A549 (cell line): ENCODE measurements around the gene CILP. TPM values are rescaled to one million over a fixed set of nuclear protein-coding genes. Genes with fewer than 3 reads are reported as not detected.

Source experiments
- ATAC-seq, 2 experiments: fragments of 200-7000 bp in 1 of 2; fragments of >200 bp in 1 of 2; cut with Nextera tagmentation in 1 of 2; cut with Tn5 transposase in 1 of 2; 3 replicates each; pipeline versions ENCODE4 v1.8.0 to v1.9.1; 2018 to 2020; ENCODE audit warnings: mild to moderate bottlenecking in 1 of 2, moderate library complexity in 1 of 2
- CTCF ChIA-PET: fragments of 300-600 bp; sonication (Branson Sonifier 250); formaldehyde crosslinking; extraction: SDS; loops from one replicate; lab custom pipeline; 2021; ENCODE audit warnings: antibody characterized with exemption, inconsistent platforms; lab: Yijun Ruan, JAX
- POLR2A ChIA-PET: fragments of 350-600 bp; formaldehyde crosslinking; extraction: SDS; loops from one replicate; lab custom pipeline; 2021; ENCODE audit warnings: antibody characterized with exemption, inconsistent platforms; lab: Yijun Ruan, JAX
- DNase-seq, 2 experiments: peaks; one replicate each; pipeline versions ENCODE4 v3.0.0 to v3.0.0-alpha.2; 2011 to 2016; ENCODE audit warnings: low read depth in 1 of 2, low spot score in 1 of 2
- FAIRE-seq: peaks from 2 replicates; lab custom pipeline; 2011; peaks lifted over from hg19 to GRCh38; lab: Jason Lieb, UNC
- H3K27ac ChIP-seq, 2 experiments: fragments of >200 bp; sonication (Bioruptor Twin); formaldehyde crosslinking; 3 replicates each; pipeline ENCODE4 v1.5.1; 2016 to 2017
- H3K4me1 ChIP-seq: fragments of >200 bp; sonication (Bioruptor Twin); formaldehyde crosslinking; 3 replicates; pipeline ENCODE4 v1.6.1; 2016
- H3K4me2 ChIP-seq: fragments of >200 bp; sonication (Bioruptor Twin); formaldehyde crosslinking; 3 replicates; pipeline ENCODE4 v1.6.1; 2016
- H3K4me3 ChIP-seq: fragments of >200 bp; sonication (Bioruptor Twin); formaldehyde crosslinking; 3 replicates; pipeline ENCODE4 v1.5.1; 2016
- H3K9me3 ChIP-seq: fragments of >200 bp; sonication (Bioruptor Twin); formaldehyde crosslinking; 3 replicates; pipeline ENCODE4 v1.6.1; 2016
- BHLHE40 ChIP-seq: IDR thresholded peaks from 2 replicates; pipeline ENCODE4 v1.6.1; 2012; ENCODE audit warnings: low read depth, low read length, inconsistent platforms
- CBX2 ChIP-seq: fragments of 200-600 bp; sonication (generic); IDR thresholded peaks from 2 replicates; pipeline ENCODE4 v1.6.1; 2016; ENCODE audit warnings: low read depth, mild to moderate bottlenecking, borderline replicate concordance
- CEBPB ChIP-seq, 2 experiments: fragments of >200 bp in 1 of 2; sonication (Bioruptor Twin) in 1 of 2; formaldehyde crosslinking in 1 of 2; IDR thresholded peaks; 2 replicates each; pipeline ENCODE4 v1.6.1; 2012 to 2016
- CHD2 ChIP-seq: fragments of 150-350 bp; IDR thresholded peaks from 2 replicates; pipeline ENCODE4 v1.6.1; 2014; ENCODE audit warnings: low read length; ENCODE audit not compliant: partially characterized antibody
- EHF ChIP-seq: fragments of 250-450 bp; sonication (Bioruptor Pico); IDR thresholded peaks from 2 replicates; pipeline ENCODE4 v1.5.0; 2020; ENCODE audit warnings: mild to moderate bottlenecking
- EP300 ChIP-seq, 2 experiments: fragments of >200 bp; sonication (Bioruptor Twin); formaldehyde crosslinking; IDR thresholded peaks; 2 replicates in 1 of 2; 3 replicates in 1 of 2; pipeline ENCODE4 v1.6.1; 2016 to 2017
- ESRRA ChIP-seq: fragments of 150-350 bp; IDR thresholded peaks from 2 replicates; pipeline ENCODE4 v1.6.1; 2014; ENCODE audit warnings: mild to moderate bottlenecking, low read length, borderline replicate concordance
- FOSB ChIP-seq: fragments of 250-450 bp; sonication (Bioruptor Pico); IDR thresholded peaks from 2 replicates; pipeline ENCODE4 v1.5.0; 2020; ENCODE audit warnings: mild to moderate bottlenecking, moderate library complexity
- FOSL2 ChIP-seq, 2 experiments: fragments of 450-650 bp in 1 of 2; fragments of >200 bp in 1 of 2; sonication (Bioruptor Twin) in 1 of 2; formaldehyde crosslinking; IDR thresholded peaks; 2 replicates each; pipeline versions ENCODE4 v1.5.0 to v1.6.1; 2016 to 2020; ENCODE audit warnings: mild to moderate bottlenecking in 1 of 2, moderate library complexity in 1 of 2
- GATA3 ChIP-seq: IDR thresholded peaks from 2 replicates; pipeline ENCODE4 v1.6.1; 2012; ENCODE audit warnings: borderline replicate concordance
- HDAC2 ChIP-seq: fragments of 200-600 bp; sonication (generic); IDR thresholded peaks from 2 replicates; pipeline ENCODE4 v1.6.1; 2016
- HOXB13 ChIP-seq: fragments of 250-450 bp; sonication (Bioruptor Pico); IDR thresholded peaks from 2 replicates; pipeline ENCODE4 v1.5.0; 2020; ENCODE audit warnings: low read depth, mild to moderate bottlenecking, moderate library complexity
- HOXB5 ChIP-seq: fragments of 250-450 bp; sonication (Bioruptor Pico); IDR thresholded peaks from 2 replicates; pipeline ENCODE4 v1.5.0; 2020; ENCODE audit warnings: mild to moderate bottlenecking, moderate library complexity
- NPAS2 ChIP-seq: fragments of 250-450 bp; sonication (Bioruptor Pico); IDR thresholded peaks from 2 replicates; pipeline ENCODE4 v1.8.0; 2022; ENCODE audit warnings: mild to moderate bottlenecking, moderate library complexity, borderline replicate concordance
- RARB ChIP-seq: fragments of 250-450 bp; sonication (Bioruptor Pico); IDR thresholded peaks from 2 replicates; pipeline ENCODE4 v1.8.0; 2021; ENCODE audit warnings: mild to moderate bottlenecking, moderate library complexity
- RCOR1 ChIP-seq: fragments of 150-350 bp; IDR thresholded peaks from 2 replicates; pipeline ENCODE4 v1.6.1; 2014; ENCODE audit warnings: antibody characterized with exemption, low read length, low read depth
- SMC3 ChIP-seq: fragments of >200 bp; sonication (Bioruptor Twin); formaldehyde crosslinking; IDR thresholded peaks from 3 replicates; pipeline ENCODE4 v1.6.1; 2018; ENCODE audit warnings: inconsistent platforms
- SREBF2 ChIP-seq: fragments of 450-650 bp; IDR thresholded peaks from 2 replicates; pipeline ENCODE4 v1.6.1; 2014; ENCODE audit warnings: mild to moderate bottlenecking, moderate library complexity
- TFCP2L1 ChIP-seq: fragments of 250-450 bp; sonication (Bioruptor Pico); IDR thresholded peaks from 2 replicates; pipeline ENCODE4 v1.5.0; 2021; ENCODE audit warnings: mild to moderate bottlenecking
- TP53 ChIP-seq: fragments of 250-450 bp; sonication (Bioruptor Pico); IDR thresholded peaks from 2 replicates; pipeline ENCODE4 v1.5.0; 2021; ENCODE audit warnings: mild to moderate bottlenecking, moderate library complexity
- ZC3H11A ChIP-seq: fragments of 450-650 bp; IDR thresholded peaks from 2 replicates; pipeline ENCODE4 v1.6.1; 2014; ENCODE audit warnings: antibody characterized with exemption, mild to moderate bottlenecking
- ZNF302 ChIP-seq: fragments of 250-450 bp; sonication (Bioruptor Pico); IDR thresholded peaks from 2 replicates; pipeline ENCODE4 v1.9.0; 2021; ENCODE audit warnings: inconsistent platforms, mild to moderate bottlenecking, moderate library complexity
- WGBS: methylation state at CpG from one replicate; pipeline ENCODE4 v1.1.6; 2017; ENCODE audit errors: missing lambda C conversion rate; 5-methylcytosine and 5-hydroxymethylcytosine counted together
- polyA plus RNA-seq, 4 experiments: library from polyadenylated mRNA; depleted of rRNA in 3 of 4; stranded (reverse); fragments of >200 nt; fragmentation: RNase III in 1 of 4; extraction: RNeasy Plus Mini Kit Qiagen cat#74134 plus additional on column Dnase treatment in 1 of 4; gene quantifications; 2 replicates in 3 of 4; 3 replicates in 1 of 4; pipeline ENCODE4 v1.2.3, GENCODE V29; 2011 to 2017
- TF ChIP-seq, protein P1 (sequence below): IDR thresholded peaks from 2 replicates; pipeline ENCODE4 v1.6.1; 2012
- TF ChIP-seq, protein P2 (sequence below): fragments of 250-450 bp; sonication (Bioruptor Pico); IDR thresholded peaks from 2 replicates; pipeline ENCODE4 v1.5.0; 2021; ENCODE audit warnings: mild to moderate bottlenecking, moderate library complexity, borderline replicate concordance
- TF ChIP-seq, protein P3 (sequence below): fragments of 450-650 bp; IDR thresholded peaks from 2 replicates; pipeline ENCODE4 v1.6.1; 2014; ENCODE audit warnings: antibody characterized with exemption
- TF ChIP-seq, protein P4 (sequence below): fragments of >200 bp; sonication (Bioruptor Twin); formaldehyde crosslinking; IDR thresholded peaks from 2 replicates; pipeline ENCODE4 v1.6.1; 2016
- TF ChIP-seq, protein P5 (sequence below): fragments of 200-600 bp; sonication (generic); IDR thresholded peaks from 2 replicates; pipeline ENCODE4 v1.6.1; 2016; ENCODE audit warnings: antibody characterized with exemption, mild to moderate bottlenecking, moderate library complexity

CILP gene
- polyA plus RNA-seq, 2 of the 4 experiments (the other 2 are of a cell fraction): 0.09 to 0.14 TPM

DNA sequence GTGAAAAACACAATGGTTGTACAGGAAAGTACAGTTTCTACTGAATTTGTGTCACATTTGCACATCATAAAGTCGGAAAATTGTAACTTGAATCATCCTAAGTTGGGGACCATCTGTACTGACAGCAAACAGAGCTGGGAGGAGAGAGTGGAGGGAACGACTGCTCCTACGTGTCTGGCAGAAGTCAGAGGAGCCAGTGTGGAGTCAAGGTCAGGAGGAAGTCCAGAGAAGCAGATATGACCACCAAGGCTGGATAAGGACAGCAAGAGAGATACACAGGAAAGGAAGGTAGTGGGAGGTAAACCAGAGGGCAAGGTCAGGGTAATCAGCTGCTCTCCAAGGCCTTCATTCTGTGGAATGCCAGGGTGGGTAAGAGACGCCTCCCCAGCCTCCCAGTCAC is 2.7 kb upstream of the CILP start:
- peaks cover 7% of the 10 kb centered on the region; the same call in 1 of the 3 replicates for H3K4me1 ChIP-seq
- FAIRE-seq: no peak
- POLR2A ChIA-PET: interaction anchor here (1.3 kb wide), 1 partner anchor 29 kb away, joined by 8 read pairs; the partner anchor contains the start of gene CLPX
- TF ChIP-seq NPAS2 (no peak), FOSL2 (IDR thresholded peaks at IDR 0.05) (no peak), FOSL2 (CRISPR knock-in tag; IDR thresholded peaks at IDR 0.05) (no peak), ESRRA (no peak), FOSB (CRISPR knock-in tag) (no peak), CBX2 (no peak), SREBF2 (no peak), BHLHE40 (no peak), GATA3 (no peak), EP300 (IDR thresholded peaks at IDR 0.05) (no peak), ZNF302 (CRISPR knock-in tag) (no peak), EHF (CRISPR knock-in tag) (no peak), TP53 (CRISPR knock-in tag) (no peak), TFCP2L1 (CRISPR knock-in tag) (no peak), RCOR1 (no peak)
- TF ChIP-seq, protein P1, sequence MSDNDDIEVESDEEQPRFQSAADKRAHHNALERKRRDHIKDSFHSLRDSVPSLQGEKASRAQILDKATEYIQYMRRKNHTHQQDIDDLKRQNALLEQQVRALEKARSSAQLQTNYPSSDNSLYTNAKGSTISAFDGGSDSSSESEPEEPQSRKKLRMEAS: no peak
- TF ChIP-seq, protein P2, sequence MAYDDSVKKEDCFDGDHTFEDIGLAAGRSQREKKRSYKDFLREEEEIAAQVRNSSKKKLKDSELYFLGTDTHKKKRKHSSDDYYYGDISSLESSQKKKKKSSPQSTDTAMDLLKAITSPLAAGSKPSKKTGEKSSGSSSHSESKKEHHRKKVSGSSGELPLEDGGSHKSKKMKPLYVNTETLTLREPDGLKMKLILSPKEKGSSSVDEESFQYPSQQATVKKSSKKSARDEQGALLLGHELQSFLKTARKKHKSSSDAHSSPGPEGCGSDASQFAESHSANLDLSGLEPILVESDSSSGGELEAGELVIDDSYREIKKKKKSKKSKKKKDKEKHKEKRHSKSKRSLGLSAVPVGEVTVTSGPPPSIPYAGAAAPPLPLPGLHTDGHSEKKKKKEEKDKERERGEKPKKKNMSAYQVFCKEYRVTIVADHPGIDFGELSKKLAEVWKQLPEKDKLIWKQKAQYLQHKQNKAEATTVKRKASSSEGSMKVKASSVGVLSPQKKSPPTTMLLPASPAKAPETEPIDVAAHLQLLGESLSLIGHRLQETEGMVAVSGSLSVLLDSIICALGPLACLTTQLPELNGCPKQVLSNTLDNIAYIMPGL: no peak
- TF ChIP-seq, protein P3, sequence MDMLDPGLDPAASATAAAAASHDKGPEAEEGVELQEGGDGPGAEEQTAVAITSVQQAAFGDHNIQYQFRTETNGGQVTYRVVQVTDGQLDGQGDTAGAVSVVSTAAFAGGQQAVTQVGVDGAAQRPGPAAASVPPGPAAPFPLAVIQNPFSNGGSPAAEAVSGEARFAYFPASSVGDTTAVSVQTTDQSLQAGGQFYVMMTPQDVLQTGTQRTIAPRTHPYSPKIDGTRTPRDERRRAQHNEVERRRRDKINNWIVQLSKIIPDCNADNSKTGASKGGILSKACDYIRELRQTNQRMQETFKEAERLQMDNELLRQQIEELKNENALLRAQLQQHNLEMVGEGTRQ: no peak
- TF ChIP-seq, protein P4, sequence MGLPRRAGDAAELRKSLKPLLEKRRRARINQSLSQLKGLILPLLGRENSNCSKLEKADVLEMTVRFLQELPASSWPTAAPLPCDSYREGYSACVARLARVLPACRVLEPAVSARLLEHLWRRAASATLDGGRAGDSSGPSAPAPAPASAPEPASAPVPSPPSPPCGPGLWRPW: no peak
- TF ChIP-seq, protein P5, sequence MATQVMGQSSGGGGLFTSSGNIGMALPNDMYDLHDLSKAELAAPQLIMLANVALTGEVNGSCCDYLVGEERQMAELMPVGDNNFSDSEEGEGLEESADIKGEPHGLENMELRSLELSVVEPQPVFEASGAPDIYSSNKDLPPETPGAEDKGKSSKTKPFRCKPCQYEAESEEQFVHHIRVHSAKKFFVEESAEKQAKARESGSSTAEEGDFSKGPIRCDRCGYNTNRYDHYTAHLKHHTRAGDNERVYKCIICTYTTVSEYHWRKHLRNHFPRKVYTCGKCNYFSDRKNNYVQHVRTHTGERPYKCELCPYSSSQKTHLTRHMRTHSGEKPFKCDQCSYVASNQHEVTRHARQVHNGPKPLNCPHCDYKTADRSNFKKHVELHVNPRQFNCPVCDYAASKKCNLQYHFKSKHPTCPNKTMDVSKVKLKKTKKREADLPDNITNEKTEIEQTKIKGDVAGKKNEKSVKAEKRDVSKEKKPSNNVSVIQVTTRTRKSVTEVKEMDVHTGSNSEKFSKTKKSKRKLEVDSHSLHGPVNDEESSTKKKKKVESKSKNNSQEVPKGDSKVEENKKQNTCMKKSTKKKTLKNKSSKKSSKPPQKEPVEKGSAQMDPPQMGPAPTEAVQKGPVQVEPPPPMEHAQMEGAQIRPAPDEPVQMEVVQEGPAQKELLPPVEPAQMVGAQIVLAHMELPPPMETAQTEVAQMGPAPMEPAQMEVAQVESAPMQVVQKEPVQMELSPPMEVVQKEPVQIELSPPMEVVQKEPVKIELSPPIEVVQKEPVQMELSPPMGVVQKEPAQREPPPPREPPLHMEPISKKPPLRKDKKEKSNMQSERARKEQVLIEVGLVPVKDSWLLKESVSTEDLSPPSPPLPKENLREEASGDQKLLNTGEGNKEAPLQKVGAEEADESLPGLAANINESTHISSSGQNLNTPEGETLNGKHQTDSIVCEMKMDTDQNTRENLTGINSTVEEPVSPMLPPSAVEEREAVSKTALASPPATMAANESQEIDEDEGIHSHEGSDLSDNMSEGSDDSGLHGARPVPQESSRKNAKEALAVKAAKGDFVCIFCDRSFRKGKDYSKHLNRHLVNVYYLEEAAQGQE: no peak
- no peak for DNase-seq
- 53% methylated on average over 4 of the region's 4 CpGs for WGBS
- no peaks in the 10 kb centered on the region for H3K9me3 ChIP-seq
- ATAC-seq: no peak
- H3K27ac ChIP-seq: no peak overlapping the region
- CTCF ChIA-PET: interaction anchor here (1.2 to 2.4 kb wide), 3 partner anchors 24 to 84 kb away, joined by 3 to 11 read pairs (median 4); no protein-coding TSS in a partner anchor
- no peak overlapping the region for H3K4me2 ChIP-seq
- no peak overlapping the region for H3K4me3 ChIP-seq

DNA sequence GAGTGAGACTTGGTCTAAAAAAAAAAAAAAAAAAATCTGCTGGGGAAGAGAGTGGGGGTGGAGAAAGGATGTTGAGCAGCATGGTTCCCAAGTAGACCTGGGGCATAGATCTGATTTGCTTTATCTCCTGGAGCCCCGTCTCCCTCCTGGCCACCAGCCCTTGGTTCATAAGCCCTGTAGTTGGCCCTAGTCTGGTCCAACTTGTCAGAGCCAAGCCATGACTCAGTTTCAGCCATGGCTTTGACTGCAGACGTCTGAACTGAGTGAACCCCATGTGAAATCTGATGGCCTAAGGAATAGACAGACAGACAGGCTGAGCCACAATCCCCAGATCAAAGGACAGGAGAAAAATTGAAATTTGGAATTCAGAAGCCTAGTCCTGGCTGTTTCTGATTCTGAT is 2.0 kb upstream of the CILP start:
- FAIRE-seq (no peak), ATAC-seq (no peak), DNase-seq (no peak)
- CTCF ChIA-PET: interaction anchor here (1.2 to 2.7 kb wide), 4 partner anchors 14 to 58 kb away, joined by 3 to 17 read pairs (median 6); no protein-coding TSS in a partner anchor
- POLR2A ChIA-PET: no interaction called here
- H3K27ac ChIP-seq: no peak overlapping the region
- H3K9me3 ChIP-seq: no peaks in the 10 kb centered on the region
- no peak overlapping the region for H3K4me2 ChIP-seq
- no peak overlapping the region for H3K4me3 ChIP-seq
- peaks cover 7% of the 10 kb centered on the region; the same call in 1 of the 3 replicates for H3K4me1 ChIP-seq
- WGBS: 70% methylated on average over 2 of the region's 2 CpGs
- TF ChIP-seq SREBF2 (no peak), ZC3H11A (no peak), HOXB5 (no peak), CHD2 (no peak), RARB (CRISPR knock-in tag) (no peak), HOXB13 (CRISPR knock-in tag) (no peak), GATA3 (no peak), CBX2 (no peak), SMC3 (no peak), CEBPB (IDR thresholded peaks at IDR 0.05) (no peak), HDAC2 (no peak)
- TF ChIP-seq, protein P3: no peak
- TF ChIP-seq, protein P5: no peak
